Astrocyte (in vitro differentiated cells and primary cell): Measurements from ENCODE around the gene ALG1L2. TPM values are rescaled to one million over a fixed set of nuclear protein-coding genes. Genes with fewer than 3 reads are reported as not detected.
"Not testable (repeated sequence)": the region's sequence is repeated elsewhere in the genome, so short reads cannot be mapped to it uniquely, and the experiment has no call there.

Source experiments
- DNase-seq: peaks from one replicate; pipeline ENCODE4 v3.0.0-alpha.2; 2010; ENCODE audit warnings: low read depth
- FAIRE-seq: peaks from 2 replicates; lab custom pipeline; 2011; peaks lifted over from hg19 to GRCh38; lab: Jason Lieb, UNC
- H2AFZ ChIP-seq: 2 replicates; pipeline ENCODE4 v1.6.0; 2012; ENCODE audit warnings: low read depth, low read length, inconsistent platforms
- H3K27ac ChIP-seq: 2 replicates; pipeline ENCODE4 v1.5.1; 2011; ENCODE audit warnings: low read depth, low read length, inconsistent platforms
- H3K27me3 ChIP-seq: 2 replicates; pipeline ENCODE4 v1.6.0; 2011; ENCODE audit warnings: low read length, inconsistent platforms; ENCODE audit not compliant: insufficient read depth
- H3K36me3 ChIP-seq: 2 replicates; pipeline ENCODE4 v1.5.1; 2011; ENCODE audit warnings: low read length, inconsistent platforms; ENCODE audit not compliant: insufficient read depth
- H3K4me1 ChIP-seq: 2 replicates; pipeline ENCODE4 v1.5.1; 2011; ENCODE audit warnings: low read length, inconsistent platforms; ENCODE audit not compliant: insufficient read depth
- H3K4me2 ChIP-seq: 2 replicates; pipeline ENCODE4 v1.6.0; 2012; ENCODE audit warnings: low read length, inconsistent platforms
- H3K4me3 ChIP-seq: 2 replicates; pipeline ENCODE4 v1.5.1; 2011; ENCODE audit warnings: low read depth, mild to moderate bottlenecking, low read length, inconsistent platforms; ENCODE audit not compliant: insufficient read depth
- H3K79me2 ChIP-seq: 2 replicates; pipeline ENCODE4 v1.6.0; 2012; ENCODE audit warnings: mild to moderate bottlenecking, low read length, inconsistent platforms; ENCODE audit not compliant: insufficient read depth
- H3K9ac ChIP-seq: 2 replicates; pipeline ENCODE4 v1.6.0; 2012; ENCODE audit warnings: mild to moderate bottlenecking, low read length, inconsistent platforms
- H3K9me3 ChIP-seq: 2 replicates; pipeline ENCODE4 v1.5.1; 2012; ENCODE audit warnings: low read depth, mild to moderate bottlenecking, low read length, inconsistent platforms; ENCODE audit not compliant: insufficient read depth
- H4K20me1 ChIP-seq: 2 replicates; pipeline ENCODE4 v1.6.0; 2012; ENCODE audit warnings: low read length, inconsistent platforms; ENCODE audit not compliant: insufficient read depth
- H3K27ac Mint-ChIP-seq: one replicate; pipeline ENCODE4 v1.8.0; 2021; ENCODE audit warnings: mild to moderate bottlenecking, mixed read lengths; ENCODE audit not compliant: unreplicated experiment
- H3K27me3 Mint-ChIP-seq: one replicate; pipeline ENCODE4 v1.8.0; 2021; ENCODE audit warnings: low read depth, mixed read lengths; ENCODE audit not compliant: unreplicated experiment
- H3K36me3 Mint-ChIP-seq: one replicate; pipeline ENCODE4 v1.8.0; 2021; ENCODE audit warnings: low read depth, mixed read lengths; ENCODE audit not compliant: unreplicated experiment
- H3K4me1 Mint-ChIP-seq: one replicate; pipeline ENCODE4 v1.8.0; 2021; ENCODE audit warnings: low read depth, mixed read lengths; ENCODE audit not compliant: unreplicated experiment
- H3K4me3 Mint-ChIP-seq: one replicate; pipeline ENCODE4 v1.8.0; 2021; ENCODE audit warnings: mild to moderate bottlenecking, moderate library complexity, mixed read lengths; ENCODE audit not compliant: unreplicated experiment
- H3K9me3 Mint-ChIP-seq: one replicate; pipeline ENCODE4 v1.8.0; 2021; ENCODE audit warnings: mild to moderate bottlenecking, mixed read lengths; ENCODE audit not compliant: unreplicated experiment
- CTCF ChIP-seq: IDR thresholded peaks from 2 replicates; pipeline ENCODE4 v1.5.1; 2011; ENCODE audit warnings: low read depth, mild to moderate bottlenecking, inconsistent platforms, low read length, moderate library complexity; ENCODE audit not compliant: insufficient read depth
- EZH2 ChIP-seq: IDR thresholded peaks from 2 replicates; pipeline ENCODE4 v1.6.1; 2012; ENCODE audit warnings: mild to moderate bottlenecking, low read length, inconsistent platforms; ENCODE audit not compliant: insufficient read depth
- total RNA-seq: library from RNA; stranded (reverse); gene quantifications from 2 replicates; pipeline ENCODE4 v1.2.1, GENCODE V29; 2021

The ALG1L2 gene
- total RNA-seq, 1 donor from 2014 or later, result 0.41 TPM

GRCh38 chr3:130112748-130113073 is 31.1 kb downstream of the ALG1L2 start:
- H3K9me3 ChIP-seq, H3K36me3 ChIP-seq, H4K20me1 ChIP-seq, H3K4me1 ChIP-seq, H3K27me3 Mint-ChIP-seq, H3K27me3 ChIP-seq, H3K9me3 Mint-ChIP-seq, FAIRE-seq, H3K79me2 ChIP-seq, H3K36me3 Mint-ChIP-seq: not testable (repeated sequence)
- peak overlapping the region; percentile 78 for H3K9ac ChIP-seq
- peak overlapping the region; percentile 84 for H3K4me2 ChIP-seq
- H3K4me3 Mint-ChIP-seq, result peak overlapping the region; percentile 92
- H3K4me3 ChIP-seq, result peak overlapping the region; percentile 58
- H3K27ac Mint-ChIP-seq, result peak overlapping the region; percentile 79
- peaks cover 11% of the 10 kb centered on the region for H3K4me1 Mint-ChIP-seq
- DNase-seq, result peak; percentile 0
- H2AFZ ChIP-seq, result peak overlapping the region; percentile 76
- H3K27ac ChIP-seq, result peak overlapping the region; percentile 63

- DNase-seq, H3K27me3 Mint-ChIP-seq, H3K4me3 Mint-ChIP-seq, H3K9me3 Mint-ChIP-seq, H3K27me3 ChIP-seq, H3K79me2 ChIP-seq, H3K27ac Mint-ChIP-seq, H3K9me3 ChIP-seq, H3K27ac ChIP-seq, H3K9ac ChIP-seq, H3K4me1 ChIP-seq, H3K4me3 ChIP-seq, H3K4me2 ChIP-seq, H3K36me3 ChIP-seq, H3K4me1 Mint-ChIP-seq, H4K20me1 ChIP-seq, FAIRE-seq, H2AFZ ChIP-seq, H3K36me3 Mint-ChIP-seq: not testable (repeated sequence)
Observed at GRCh38 chr3:130115400-130115799, 33.8 kb downstream of the ALG1L2 start.

- Mint-ChIP-seq H3K4me3 (no peak overlapping the region), H3K36me3 (peaks cover 2% of the 10 kb centered on the region), H3K27ac (no peak overlapping the region), H3K27me3 (no peaks in the 10 kb centered on the region), H3K4me1 (peaks cover 9% of the 10 kb centered on the region), H3K9me3 (peaks cover 2% of the 10 kb centered on the region)
- Histone ChIP-seq H3K4me1 (no peaks in the 10 kb centered on the region), H4K20me1 (no peaks in the 10 kb centered on the region), H3K4me2 (no peak overlapping the region), H3K36me3 (no peaks in the 10 kb centered on the region), H3K9me3 (no peaks in the 10 kb centered on the region), H3K9ac (no peak overlapping the region), H3K79me2 (no peaks in the 10 kb centered on the region), H3K27me3 (no peaks in the 10 kb centered on the region), H3K27ac (no peak overlapping the region), H3K4me3 (no peak overlapping the region), H2AFZ (no peak overlapping the region)
- FAIRE-seq (no peak), DNase-seq (no peak)
- TF ChIP-seq EZH2 (no peak), CTCF (no peak)
Observed at GRCh38 chr3:130117933-130118332, 36.3 kb downstream of the ALG1L2 start.

GRCh38 chr3:130119824-130120223 is 38.2 kb downstream of the ALG1L2 start:
- H3K9me3 Mint-ChIP-seq, H3K27ac Mint-ChIP-seq, H4K20me1 ChIP-seq, H3K4me2 ChIP-seq, H3K4me3 Mint-ChIP-seq, DNase-seq, H3K36me3 ChIP-seq, H3K79me2 ChIP-seq, H3K27ac ChIP-seq, H3K36me3 Mint-ChIP-seq, H3K9ac ChIP-seq, H3K4me3 ChIP-seq, H3K27me3 Mint-ChIP-seq, H3K9me3 ChIP-seq, H2AFZ ChIP-seq, H3K4me1 ChIP-seq, FAIRE-seq, H3K27me3 ChIP-seq: not testable (repeated sequence)
- peaks cover 17% of the 10 kb centered on the region for H3K4me1 Mint-ChIP-seq

GRCh38 chr3:130120291-130120690 is 38.7 kb downstream of the ALG1L2 start:
- not testable (repeated sequence) for H3K36me3 ChIP-seq, H3K9me3 ChIP-seq, H3K27me3 ChIP-seq, H3K4me1 ChIP-seq, H3K4me3 ChIP-seq, H3K9ac ChIP-seq, H3K4me2 ChIP-seq, H3K9me3 Mint-ChIP-seq, DNase-seq, H2AFZ ChIP-seq, H3K27ac ChIP-seq, H4K20me1 ChIP-seq, H3K4me3 Mint-ChIP-seq, H3K27me3 Mint-ChIP-seq, H3K27ac Mint-ChIP-seq, H3K36me3 Mint-ChIP-seq, FAIRE-seq, H3K79me2 ChIP-seq
- peaks cover 14% of the 10 kb centered on the region for H3K4me1 Mint-ChIP-seq
